GM12878 (cell line): Measurements from ENCODE around the gene RSAD2. TPM values are rescaled to one million over a fixed set of nuclear protein-coding genes. Genes with fewer than 3 reads are reported as not detected.
A peak's percentile ranks its signal among the peaks of the same experiment; 100 is the strongest.

Experiments used
- ATAC-seq: fragments of 200-7000 bp; cut with Tn5 transposase; 3 replicates; pipeline ENCODE4 v1.9.1; 2020; ENCODE audit warnings: mild to moderate bottlenecking, moderate library complexity
- BruUV-seq: library from RNA; stranded (reverse); fragments of 400-500 nt; replicated peaks from 2 replicates; lab custom pipeline; 2021; lab: Mats Ljungman, UMichigan
- CTCF ChIA-PET: fragments of 300-600 bp; sonication (Branson Sonifier 250); formaldehyde crosslinking; extraction: SDS; loops from one replicate; lab custom pipeline; 2021; ENCODE audit warnings: inconsistent platforms; lab: Yijun Ruan, JAX
- POLR2A ChIA-PET: fragments of 350-600 bp; formaldehyde crosslinking; extraction: SDS; loops from one replicate; lab custom pipeline; 2021; ENCODE audit warnings: inconsistent platforms; lab: Charles Lee
- RAD21 ChIA-PET: fragments of 300-600 bp; sonication (Branson Sonifier 250); formaldehyde crosslinking; loops from one replicate; lab custom pipeline; 2023; ENCODE audit warnings: antibody characterized with exemption; ENCODE audit not compliant: unreplicated experiment; lab: Charles Lee
- SMC1A ChIA-PET: fragments of 300-600 bp; sonication (Branson Sonifier 250); formaldehyde crosslinking; loops from one replicate; lab custom pipeline; 2023; ENCODE audit not compliant: unreplicated experiment, uncharacterized antibody; lab: Charles Lee
- DNase-seq: peaks from one replicate; pipeline ENCODE4 v3.0.0-alpha.2; 2011; ENCODE audit warnings: low read depth, low spot score
- FAIRE-seq: peaks from 3 replicates; lab custom pipeline; 2011; peaks lifted over from hg19 to GRCh38; lab: Jason Lieb, UNC
- H2AFZ ChIP-seq: 2 replicates; pipeline ENCODE4 v1.6.0; 2011; ENCODE audit warnings: low read depth, low read length, control low read depth; ENCODE audit not compliant: control insufficient read depth
- H3K27ac ChIP-seq: 2 replicates; pipeline ENCODE4 v1.5.1; 2011; ENCODE audit warnings: control low read depth; ENCODE audit not compliant: control insufficient read depth, insufficient read depth
- H3K27me3 ChIP-seq, 2 experiments: replicated peaks in 1 of 2; 2 replicates each; pipeline versions ENCODE4 v1.6.0 to v1.6.1; 2011; ENCODE audit warnings: low read length in 1 of 2; ENCODE audit not compliant: control insufficient read depth in 2 of 2, insufficient read depth in 2 of 2
- H3K36me3 ChIP-seq, 2 experiments: 2 replicates each; pipeline ENCODE4 v1.5.1; 2011; ENCODE audit warnings: low read length in 1 of 2; ENCODE audit not compliant: control insufficient read depth in 2 of 2, insufficient read depth in 2 of 2
- H3K4me1 ChIP-seq: 2 replicates; pipeline ENCODE4 v1.6.1; 2011; ENCODE audit warnings: mild to moderate bottlenecking, low read length, moderate library complexity, mixed read lengths; ENCODE audit not compliant: control insufficient read depth, insufficient read depth
- H3K4me2 ChIP-seq: 2 replicates; pipeline ENCODE4 v1.6.0; 2011; ENCODE audit warnings: control low read depth; ENCODE audit not compliant: control insufficient read depth, insufficient read depth
- H3K4me3 ChIP-seq: fragments of 200-600 bp; sonication (generic); 2 replicates; pipeline ENCODE4 v1.5.1; 2016
- H3K79me2 ChIP-seq: 2 replicates; pipeline ENCODE4 v1.6.0; 2011; ENCODE audit warnings: low read length; ENCODE audit not compliant: control insufficient read depth, insufficient read depth
- H3K9ac ChIP-seq: 2 replicates; pipeline ENCODE4 v1.8.0; 2011; ENCODE audit warnings: low read length, control low read depth, mixed read lengths; ENCODE audit not compliant: control insufficient read depth, insufficient read depth
- H3K9me3 ChIP-seq: replicated peaks from 3 replicates; pipeline ENCODE4 v1.5.1; 2011; ENCODE audit warnings: mild to moderate bottlenecking, low read length; ENCODE audit not compliant: control insufficient read depth, insufficient read depth
- H4K20me1 ChIP-seq: 2 replicates; pipeline ENCODE4 v1.6.0; 2011; ENCODE audit not compliant: control insufficient read depth, insufficient read depth
- ATF7 ChIP-seq: fragments of 450-650 bp; IDR thresholded peaks from 2 replicates; pipeline ENCODE4 v1.6.1; 2016; ENCODE audit warnings: low read depth, mild to moderate bottlenecking
- POLR2AphosphoS5 ChIP-seq: IDR thresholded peaks from 2 replicates; pipeline ENCODE4 v1.6.1; 2011; ENCODE audit warnings: mild to moderate bottlenecking, low read length, inconsistent platforms
- SPI1 ChIP-seq: IDR thresholded peaks from 2 replicates; pipeline ENCODE4 v1.6.1; 2011; ENCODE audit warnings: low read depth, mild to moderate bottlenecking, low read length, moderate library complexity, borderline replicate concordance; ENCODE audit not compliant: insufficient read depth
- ZBTB4 ChIP-seq: fragments of 450-650 bp; formaldehyde crosslinking; IDR thresholded peaks from 2 replicates; pipeline ENCODE4 v1.4.0; 2022; ENCODE audit warnings: mild to moderate bottlenecking, moderate library complexity
- WGBS: methylation state at CpG from one replicate; pipeline ENCODE4 v1.1.6; 2016; ENCODE audit warnings: low lambda C conversion rate; ENCODE audit not compliant: insufficient replicate concordance, insufficient coverage; ENCODE audit errors: missing lambda C conversion rate; 5-methylcytosine and 5-hydroxymethylcytosine counted together
- in situ Hi-C: fragments of 300-500 bp; cut with MboI; formaldehyde crosslinking; loops from 9 replicates; pipeline ENCODE4 v1.14.3; 2018; ENCODE audit warnings: mixed read lengths
- intact Hi-C: fragments of 100-400 bp; cut with micrococcal nuclease; formaldehyde crosslinking; loops from one replicate; pipeline ENCODE4 v1.14.2; 2022; ENCODE audit not compliant: unreplicated experiment
- polyA plus RNA-seq, 11 experiments: library from polyadenylated mRNA; depleted of rRNA in 4 of 11; unstranded in 6 of 11; stranded (reverse) in 5 of 11; fragments of >200 nt; fragmentation: Nextera tagmentation in 4 of 11; fragmentation: Illumina TruSeq in 1 of 11; extraction: Ambion mirVana in 4 of 11; extraction: Trizol in 1 of 11; gene quantifications; 1 replicate in 1 of 11; 2 replicates in 10 of 11; pipeline versions ENCODE4 v1.2.1 to v1.2.3, GENCODE V29; 2011 to 2016; ENCODE audit warnings: inconsistent platforms in 2 of 11, missing spikeins in 2 of 11, low read depth in 1 of 11
- total RNA-seq, 4 experiments: library from RNA; depleted of rRNA in 3 of 4; stranded (reverse); fragments of >200 nt in 3 of 4; fragmentation: Illumina TruSeq in 1 of 4; extraction: Trizol in 1 of 4; gene quantifications; 2 replicates each; pipeline versions ENCODE4 v1.2.1 to v1.2.3, GENCODE V29; 2013 to 2021

The RSAD2 gene
- total and polyA plus RNA-seq, 10 of the 15 experiments (the other 5 are each of a cell fraction or from before 2014, with no cell fraction given), result 0.24 to 0.90 (median 0.69) TPM

GRCh38 chr2:6866982-6867381 lies 10.6 kb upstream of the RSAD2 start (continued):
- no peak for TF ChIP-seq ZBTB4 (CRISPR knock-in tag)

GRCh38 chr2:6872394-6872793 lies 5.2 kb upstream of the RSAD2 start:
- DNase-seq (peak; percentile 12), ATAC-seq (peak; percentile 78), FAIRE-seq (no peak)
- no TSS peak for BruUV-seq
- no peak overlapping the region for H2AFZ ChIP-seq
- H3K9ac ChIP-seq, result no peak overlapping the region
- H3K4me3 ChIP-seq, result no peak overlapping the region
- no peaks in the 10 kb centered on the region for H3K27me3 ChIP-seq
- no peaks in the 10 kb centered on the region for H3K79me2 ChIP-seq
- H3K4me1 ChIP-seq, result peaks cover 5% of the 10 kb centered on the region
- SMC1A ChIA-PET, result interaction anchor here (1.4 kb wide), 2 partner anchors 22 to 172 kb away, joined by 3 read pairs; no protein-coding TSS in a partner anchor
- intact Hi-C loops, result no loop called here
- in situ Hi-C loops, result no loop called here
- 37% methylated on average over 2 of the region's 2 CpGs for WGBS
- 0 out of 3 replicates have a peak, but pooled peaks cover 2% of the 10 kb centered on the region for H3K9me3 ChIP-seq
- POLR2A ChIA-PET, result interaction anchor here (1.8 kb wide), 1 partner anchor 10 kb away, joined by 4 read pairs; no protein-coding TSS in a partner anchor
- RAD21 ChIA-PET, result no interaction called here
- H3K36me3 ChIP-seq, result no peaks in the 10 kb centered on the region
- no peak overlapping the region for H3K4me2 ChIP-seq
- H4K20me1 ChIP-seq, result no peaks in the 10 kb centered on the region
- CTCF ChIA-PET, result interaction anchor here (0.8 to 2.5 kb wide), 4 partner anchors 15 to 172 kb away, joined by 3 to 12 read pairs (median 4); no protein-coding TSS in a partner anchor
- peak; percentile 39; the same call in 1 of the 2 replicates for TF ChIP-seq SPI1
- no peak for TF ChIP-seq POLR2AphosphoS5
- TF ChIP-seq ATF7, result no peak
- TF ChIP-seq, all 136 proteins: peak for 1
- no peak overlapping the region for H3K27ac ChIP-seq
